Skin epidermis (tissue), 12 donors: ENCODE data around the gene STYX.

Source experiments
- H3K27ac ChIP-seq, 21 experiments: fragments of 200-600 bp; sonication (generic) in 11 of 21; one replicate each; pipeline ENCODE4 v1.5.0; 2020; ENCODE audit warnings: mild to moderate bottlenecking in 3 of 21, inconsistent platforms in 2 of 21, moderate library complexity in 2 of 21
- H3K4me3 ChIP-seq, 7 experiments: fragments of 200-600 bp; sonication (generic) in 2 of 7; one replicate each; pipeline ENCODE4 v1.5.0; 2020; ENCODE audit warnings: inconsistent platforms in 2 of 7, mild to moderate bottlenecking in 2 of 7, moderate library complexity in 1 of 7

Gene STYX

DNA sequence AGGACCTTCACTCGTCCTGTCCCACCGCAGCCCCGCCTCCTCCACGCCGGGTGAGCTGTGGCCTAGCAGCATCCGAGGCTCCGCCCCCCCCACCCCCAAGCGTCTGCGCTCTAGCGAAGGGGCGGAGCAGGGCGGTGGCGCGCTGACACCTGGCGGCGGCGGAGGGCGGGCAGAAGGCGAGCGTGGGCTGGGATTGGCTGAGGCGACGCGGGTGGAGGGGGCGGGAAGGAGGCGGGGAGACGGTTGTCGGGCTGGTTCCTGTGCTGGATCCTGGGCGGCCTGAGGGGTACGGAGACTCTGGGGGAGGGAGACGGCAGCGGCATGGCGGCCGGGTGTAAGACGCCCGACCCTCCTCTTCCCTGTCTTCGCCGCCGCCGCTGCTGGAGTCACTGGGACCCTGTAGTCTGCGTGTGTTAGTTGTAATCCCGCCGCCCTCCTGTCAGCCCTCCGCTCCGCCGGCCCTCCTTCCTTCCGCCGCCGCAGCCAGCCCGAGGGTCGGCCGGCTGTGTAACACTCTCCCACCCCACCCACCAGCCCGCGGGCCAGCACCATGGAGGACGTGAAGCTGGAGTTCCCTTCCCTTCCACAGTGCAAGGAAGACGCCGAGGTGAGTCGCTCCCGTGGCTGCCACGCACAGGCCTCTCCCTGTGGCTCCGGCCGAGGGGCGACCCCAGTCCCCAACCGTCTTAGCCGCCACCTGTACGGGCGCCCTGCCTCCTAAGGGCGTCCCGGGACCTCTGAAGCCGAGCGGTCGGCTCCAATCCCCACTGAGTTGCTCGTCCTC is at the start of gene STYX:
STYX (plus strand) TSS at position 242 of the 784 bp plus-strand sequence; CDS start at position 551, 309 bp downstream.
- H3K4me3 ChIP-seq = peak within 1 kb of the TSS; percentile 77 to 98 (median 82)
- peak within 1 kb of the TSS; percentile 57 to 98 (median 92) for H3K27ac ChIP-seq

DNA sequence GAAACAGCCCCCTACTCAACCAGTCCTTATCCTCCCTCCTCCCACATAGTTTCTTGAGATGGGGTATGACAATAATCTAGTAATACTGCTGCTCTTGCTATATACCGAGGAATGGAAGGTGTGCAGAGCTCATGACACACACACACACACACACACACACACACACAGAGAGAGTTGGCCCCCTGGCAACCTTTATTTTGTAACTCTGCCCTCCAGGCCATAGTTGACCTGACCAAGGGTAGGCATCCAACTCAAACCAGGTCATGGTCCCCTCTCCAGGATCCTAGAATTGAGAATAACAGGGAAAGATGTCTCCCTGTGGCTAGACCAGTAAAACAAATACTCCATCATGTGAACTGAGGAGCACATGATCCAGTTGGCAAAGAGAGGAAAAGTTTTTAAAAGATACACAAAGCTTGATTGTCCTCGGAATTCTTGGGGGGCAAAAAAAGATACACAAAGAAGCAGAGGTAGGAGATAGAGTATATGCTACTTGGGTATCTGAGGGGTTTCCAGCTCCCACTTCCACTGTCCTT is 45.9 kb upstream of the STYX start:
- Histone ChIP-seq H3K4me3 (no peak overlapping the region), H3K27ac (no peak overlapping the region)

GRCh38 chr14:52686176-52686575 is 43.8 kb upstream of the STYX start:
- Histone ChIP-seq H3K27ac (no peak overlapping the region), H3K4me3 (no peak overlapping the region)

DNA sequence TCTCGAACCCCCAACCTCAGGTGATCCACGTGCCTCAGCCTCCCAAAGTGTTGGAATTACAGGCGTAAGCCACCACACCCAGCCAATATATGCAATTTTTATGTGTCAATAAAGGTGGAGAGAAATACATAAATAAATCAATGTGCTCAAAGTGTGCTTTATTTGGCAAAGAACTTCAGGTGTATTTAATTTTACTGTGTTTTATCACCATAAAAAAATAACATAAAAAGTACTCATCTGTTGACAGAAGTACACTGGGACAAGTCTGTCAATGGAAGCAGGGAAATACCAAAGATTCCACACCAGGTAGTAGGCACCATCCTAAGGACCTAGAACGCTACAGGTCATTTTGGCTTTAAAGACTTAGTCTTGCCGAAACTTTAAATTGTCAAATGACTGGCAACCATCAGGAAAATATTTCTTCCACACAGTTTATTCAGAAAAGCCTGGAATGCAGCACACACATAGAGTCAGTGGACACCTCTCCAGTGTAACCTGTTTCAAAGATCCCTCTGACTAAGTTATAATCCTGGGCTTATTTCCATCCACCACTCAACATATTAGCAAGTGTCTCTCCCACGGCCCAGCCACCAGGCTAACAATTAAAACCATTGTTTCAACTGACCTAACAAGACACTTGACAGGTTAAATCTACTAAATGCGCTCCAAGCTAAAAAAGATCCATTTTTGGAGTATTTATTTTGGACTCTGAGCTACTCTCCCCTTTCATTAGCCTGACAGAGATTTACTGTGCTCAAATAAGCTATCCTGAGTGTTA is 38.8 kb upstream of the STYX start:
- H3K27ac ChIP-seq = no peak overlapping the region

DNA sequence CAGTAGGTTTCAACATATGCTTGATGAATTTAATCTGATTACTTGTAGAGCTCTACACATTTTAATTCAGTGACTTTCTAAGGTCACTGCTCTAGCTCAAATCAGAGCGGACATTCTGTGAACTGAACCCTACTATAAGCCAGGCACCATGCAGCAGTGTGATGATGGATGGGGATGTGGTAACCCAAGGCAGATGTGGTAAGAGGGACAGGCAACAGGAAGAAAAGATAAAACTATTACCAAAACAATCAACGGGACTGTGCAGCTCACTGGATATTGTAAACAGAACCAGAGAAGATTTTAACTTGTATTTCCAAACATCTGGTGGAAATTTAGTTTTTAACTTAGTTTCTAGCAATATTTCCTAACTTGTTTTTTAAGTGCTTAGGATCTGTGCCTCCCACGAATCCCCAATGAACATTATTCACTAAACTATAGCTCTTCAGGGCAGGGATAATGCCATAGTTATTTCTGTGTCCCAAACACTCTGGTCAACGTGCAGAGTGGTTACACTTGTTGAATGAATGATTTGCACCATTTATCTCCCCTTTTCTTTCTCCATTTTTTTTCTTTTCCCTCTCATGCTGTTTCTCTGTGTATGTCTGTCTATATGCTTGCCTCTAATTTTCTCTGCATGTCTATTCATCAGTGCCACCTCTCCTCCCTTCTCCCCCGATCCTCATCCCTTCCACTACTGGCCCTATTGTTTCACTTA is 37.6 kb upstream of the STYX start:
- no peak overlapping the region for H3K4me3 ChIP-seq

More for the DNA sequence above, 38.8 kb upstream of the STYX start:
- no peak overlapping the region for H3K4me3 ChIP-seq

DNA sequence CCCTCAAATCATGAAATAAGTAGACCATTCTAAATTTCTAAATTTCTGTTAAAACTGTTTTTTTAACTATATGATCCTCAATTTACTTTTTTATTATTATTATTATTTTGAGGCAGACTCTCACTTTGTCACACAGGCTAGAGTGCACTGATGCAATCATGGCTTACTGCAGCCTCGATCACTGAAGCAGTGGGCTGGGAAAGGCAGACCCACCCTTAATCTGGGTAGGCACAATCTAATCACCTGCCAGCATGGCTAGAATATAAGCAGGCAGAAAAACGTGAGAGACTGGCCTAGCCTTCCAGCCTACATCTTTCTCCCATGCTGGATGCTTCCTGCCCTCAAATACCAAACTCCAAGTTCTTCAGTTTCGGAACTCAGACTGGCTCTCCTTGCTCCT is 36.9 kb upstream of the STYX start:
- H3K27ac ChIP-seq = peak overlapping the region in 3 of 21 experiments; percentile 11 to 34 (median 16)

More for the DNA sequence above, 37.6 kb upstream of the STYX start:
- peak overlapping the region in 1 of 21 experiments; percentile 34 for H3K27ac ChIP-seq

GRCh38 chr14:52693532-52693931 is 36.4 kb upstream of the STYX start:
- peak overlapping the region in 1 of 7 experiments; percentile 90 for H3K4me3 ChIP-seq
- H3K27ac ChIP-seq = no peak overlapping the region

More for the DNA sequence above, 36.9 kb upstream of the STYX start:
- H3K4me3 ChIP-seq = no peak overlapping the region

GRCh38 chr14:52694761-52695480 is 35.0 kb upstream of the STYX start:
- H3K27ac ChIP-seq = peak overlapping the region; percentile 88 to 99 (median 97)
- H3K4me3 ChIP-seq = peak overlapping the region; percentile 66 to 96 (median 90)

DNA sequence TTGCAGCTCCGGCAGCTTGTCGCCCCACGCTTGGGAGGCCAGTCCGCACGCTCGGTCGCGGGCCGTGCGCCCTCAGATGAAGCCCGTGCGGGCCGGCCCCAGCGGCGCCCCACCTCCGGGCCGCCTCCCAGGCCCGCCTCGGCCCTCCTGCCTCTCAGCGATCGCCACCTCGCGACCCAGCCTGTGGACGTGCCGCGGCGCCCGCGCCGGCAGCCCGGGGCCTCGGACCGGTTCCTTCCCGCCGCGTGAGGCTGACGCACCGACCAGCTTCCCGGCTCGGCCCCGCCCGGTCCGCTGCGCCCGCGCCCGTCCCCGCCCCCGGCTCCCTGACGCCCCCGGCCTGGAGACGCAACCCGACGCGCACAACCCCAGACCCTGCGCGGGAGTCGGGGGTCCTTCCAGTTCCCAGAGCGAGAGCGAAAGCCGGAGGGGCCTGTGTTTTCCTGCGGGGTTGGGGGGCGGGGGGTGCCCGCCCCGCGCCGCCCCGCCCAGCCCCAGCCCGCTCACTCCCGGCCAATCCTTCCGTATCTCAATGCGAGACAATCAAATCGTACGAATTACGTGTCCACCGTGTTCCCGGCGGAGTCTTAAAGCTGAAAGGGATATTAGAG is 34.4 kb upstream of the STYX start, which contains the start of gene ERO1A:
ERO1A (minus strand) TSS at position 78 of the 611 bp plus-strand sequence; CDS start at position 1, 77 bp downstream.
- Histone ChIP-seq H3K4me3 (peak within 1 kb of the TSS; percentile 66 to 96 (median 90)), H3K27ac (peak within 1 kb of the TSS; percentile 88 to 99 (median 97))

DNA sequence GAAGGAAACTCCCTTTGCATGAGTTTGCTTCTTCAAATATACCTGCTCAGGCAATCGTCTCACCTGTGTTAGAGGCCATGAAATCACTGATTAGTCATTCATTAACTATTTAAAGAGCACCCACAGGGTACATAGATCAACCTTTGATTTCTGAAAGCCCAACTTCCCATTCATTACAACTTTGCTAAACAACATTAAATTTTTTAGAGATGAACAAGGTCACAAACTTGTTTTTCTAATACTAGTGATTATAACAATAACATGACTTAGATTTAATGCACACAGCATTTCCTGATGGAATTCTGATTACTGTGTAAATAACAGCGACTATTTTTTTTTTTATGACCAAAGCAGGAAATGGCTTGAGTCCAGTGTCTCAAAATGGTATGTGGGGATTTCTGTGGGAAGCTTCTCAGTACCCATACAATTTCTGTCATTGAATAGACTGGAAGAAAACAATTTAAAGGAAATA is 29.2 kb upstream of the STYX start:
- no peak overlapping the region for H3K4me3 ChIP-seq
- peak overlapping the region in 3 of 21 experiments; percentile 5 to 18 (median 17) for H3K27ac ChIP-seq

DNA sequence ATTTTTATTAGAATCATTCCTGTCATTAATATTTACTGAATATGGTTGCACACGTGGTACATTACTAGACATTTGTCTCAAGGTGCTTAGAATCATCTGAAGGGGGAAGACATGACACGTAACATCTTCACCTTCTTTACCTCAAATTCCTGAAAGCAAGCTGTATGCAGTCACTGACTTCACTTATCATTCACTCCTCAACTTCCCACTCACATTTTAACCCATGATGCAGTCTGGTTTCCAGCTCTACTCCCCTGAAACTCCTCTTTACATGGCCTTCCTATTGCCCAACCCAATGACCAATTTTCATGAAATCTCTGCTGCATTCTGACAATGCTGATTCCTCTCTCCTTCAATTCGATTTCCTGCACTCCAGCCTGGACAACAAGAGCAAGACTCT is 28.7 kb upstream of the STYX start:
- H3K4me3 ChIP-seq = no peak overlapping the region
- peak overlapping the region in 3 of 21 experiments; percentile 5 to 18 (median 17) for H3K27ac ChIP-seq

DNA sequence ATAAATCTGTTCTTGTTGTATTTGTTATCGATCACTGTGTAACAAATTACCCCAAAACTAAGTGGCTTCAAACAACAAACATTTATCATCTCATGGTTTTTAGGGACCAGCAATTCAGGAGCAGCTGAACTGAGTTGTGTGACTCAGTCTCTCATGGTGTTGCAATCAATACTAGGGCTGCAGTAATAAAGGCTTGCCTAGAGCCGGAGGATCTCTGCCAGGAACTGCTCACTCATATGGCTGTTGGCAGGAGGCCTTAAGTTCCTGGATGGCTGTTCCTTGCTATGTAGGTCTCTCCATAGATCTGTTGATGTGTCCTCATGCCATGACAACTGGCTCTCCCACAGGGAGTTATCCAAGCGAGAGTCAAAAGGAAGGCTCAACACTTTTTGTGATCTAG is 26.7 kb upstream of the STYX start:
- no peak overlapping the region for H3K4me3 ChIP-seq
- H3K27ac ChIP-seq = peak overlapping the region in 1 of 21 experiments; percentile 2

DNA sequence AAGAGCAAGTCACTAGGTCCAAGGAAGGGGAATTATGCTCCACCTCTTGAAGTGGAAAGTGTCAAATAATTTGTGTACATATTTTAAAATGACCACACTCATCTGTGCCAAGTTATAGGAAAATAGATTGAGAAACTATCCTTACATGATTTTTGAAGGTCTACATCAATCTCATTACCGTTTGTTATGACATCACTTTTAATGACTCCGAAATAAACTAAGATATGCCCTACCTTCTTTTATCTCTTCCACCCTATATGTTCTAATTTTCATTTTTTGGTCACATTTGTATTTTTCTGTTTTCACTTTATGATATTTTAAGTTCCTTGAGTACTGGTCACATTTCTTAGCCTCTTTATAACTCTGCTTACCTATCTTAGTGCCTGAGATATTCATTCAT is 26.3 kb upstream of the STYX start:
- H3K27ac ChIP-seq = peak overlapping the region in 1 of 21 experiments; percentile 2
- H3K4me3 ChIP-seq = no peak overlapping the region

- Histone ChIP-seq H3K4me3 (peak overlapping the region in 6 of 7 experiments; percentile 65 to 95 (median 78)), H3K27ac (peak overlapping the region in 20 of 21 experiments; percentile 76 to 94 (median 88))
These were observed 23.7 kb upstream of the STYX start for GRCh38 chr14:52706286-52706685.

GRCh38 chr14:52706724-52707706 is 23.0 kb upstream of the STYX start, which contains the start of gene PSMC6:
Gene PSMC6, plus strand, starts transcription at chr14:52707200. Its CDS starts 20 bp downstream, at chr14:52707220.
- Histone ChIP-seq H3K4me3 (peak within 1 kb of the TSS; percentile 54 to 95 (median 78)), H3K27ac (peak within 1 kb of the TSS; percentile 47 to 94 (median 87))

GRCh38 chr14:52711666-52712065 is 18.3 kb upstream of the STYX start:
- H3K4me3 ChIP-seq = no peak overlapping the region
- no peak overlapping the region for H3K27ac ChIP-seq

- no peak overlapping the region for H3K4me3 ChIP-seq
- H3K27ac ChIP-seq = no peak overlapping the region
These were observed 13.8 kb upstream of the STYX start for GRCh38 chr14:52716155-52716554.
